Activated naive CD4-positive, alpha-beta T cell treated with anti-CD3 and anti-CD28 coated beads, Interleukin-2, amount 10 ng/mL, durations not matched to agents 7 days and 5 days (primary cell): ENCODE measurements around the gene VCP.
A peak's percentile ranks its signal among the peaks of the same experiment; 100 is the strongest.

Experiments
- CTCF ChIA-PET: fragments of 350-600 bp; sonication (Branson Sonifier 250); formaldehyde crosslinking; loops from one replicate; lab custom pipeline; 2021; ENCODE audit warnings: antibody characterized with exemption; lab: Charles Lee
- DNase-seq: peaks from one replicate; pipeline ENCODE4 v3.0.0-alpha.2; 2020
- H3K27ac Mint-ChIP-seq: one replicate; pipeline ENCODE4 v1.8.0; 2021; ENCODE audit warnings: mild to moderate bottlenecking, moderate library complexity, mixed read lengths
- H3K27me3 Mint-ChIP-seq: one replicate; pipeline ENCODE4 v1.8.0; 2021; ENCODE audit warnings: mild to moderate bottlenecking, mixed read lengths
- H3K36me3 Mint-ChIP-seq: one replicate; pipeline ENCODE4 v1.8.0; 2021; ENCODE audit warnings: mixed read lengths
- H3K4me1 Mint-ChIP-seq: one replicate; pipeline ENCODE4 v1.8.0; 2021; ENCODE audit warnings: mixed read lengths
- H3K4me3 Mint-ChIP-seq: one replicate; pipeline ENCODE4 v1.8.0; 2021; ENCODE audit warnings: mild to moderate bottlenecking, moderate library complexity, mixed read lengths
- H3K9me3 Mint-ChIP-seq: one replicate; pipeline ENCODE4 v1.8.0; 2021; ENCODE audit warnings: mixed read lengths

Gene VCP

DNA sequence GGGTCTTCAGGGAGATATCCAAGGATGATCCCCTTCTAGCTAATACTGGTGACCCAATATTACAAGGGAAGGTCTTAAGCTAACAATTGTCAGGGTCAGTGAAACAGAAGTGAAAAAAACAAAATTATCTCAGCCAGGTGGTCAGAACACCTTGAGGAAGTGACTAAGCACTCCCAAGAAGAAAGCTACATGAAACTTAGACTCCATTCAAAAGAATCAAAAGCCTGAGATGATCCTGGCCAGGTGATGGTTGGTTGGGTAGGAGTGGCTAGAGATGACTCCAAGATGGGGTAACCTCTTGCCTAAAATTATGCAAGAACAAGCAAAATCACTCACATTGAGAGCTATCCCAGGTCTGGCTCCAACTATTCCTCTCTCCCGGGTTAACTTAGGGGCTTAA, 5.4 kb downstream of the VCP start:
- Mint-ChIP-seq H3K4me3 (no peak overlapping the region), H3K4me1 (peaks cover 37% of the 10 kb centered on the region), H3K9me3 (no peaks in the 10 kb centered on the region), H3K27me3 (no peaks in the 10 kb centered on the region), H3K36me3 (peaks cover 70% of the 10 kb centered on the region), H3K27ac (no peak overlapping the region)
- CTCF ChIA-PET: no interaction called here
- DNase-seq: no peak

DNA sequence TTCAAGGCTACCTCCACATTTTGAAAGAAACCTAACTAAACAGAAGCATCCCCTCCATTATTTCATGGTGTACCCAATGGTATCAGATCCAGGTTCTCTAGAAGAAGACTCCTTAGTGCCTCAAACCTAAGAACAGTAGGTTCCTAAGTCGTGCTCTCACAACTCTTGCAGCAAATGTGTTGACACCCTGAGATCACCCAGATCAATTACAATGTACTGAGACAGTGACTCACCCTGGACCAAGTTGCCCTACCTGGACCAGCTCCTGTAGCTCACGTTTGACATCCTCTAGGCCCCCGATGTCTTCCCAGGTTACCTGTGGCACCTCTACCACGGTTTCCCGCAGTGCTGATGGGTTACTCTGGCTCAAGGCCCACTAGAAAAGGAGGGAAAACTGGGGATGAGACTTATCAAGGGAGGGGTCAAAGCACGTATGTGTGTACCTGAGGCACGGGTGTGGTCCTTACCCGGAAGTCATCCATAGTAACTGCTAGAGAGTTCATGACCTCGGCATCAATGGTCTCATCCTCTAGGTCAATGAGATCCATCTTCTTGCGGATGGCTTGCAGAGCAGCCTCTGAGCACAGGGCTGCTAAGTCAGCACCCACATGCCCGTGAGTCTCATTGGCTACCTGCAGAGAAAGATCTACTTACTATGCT, 11.7 kb downstream of the VCP start:
- Mint-ChIP-seq H3K27me3 (no peaks in the 10 kb centered on the region), H3K4me3 (no peak overlapping the region), H3K36me3 (peaks cover 81% of the 10 kb centered on the region), H3K4me1 (no peaks in the 10 kb centered on the region), H3K9me3 (no peaks in the 10 kb centered on the region), H3K27ac (no peak overlapping the region)
- DNase-seq: no peak
- CTCF ChIA-PET: interaction anchor here (1.0 to 1.6 kb wide), 2 partner anchors 9 to 161 kb away, joined by 3 to 4 read pairs; no protein-coding TSS in a partner anchor

DNA sequence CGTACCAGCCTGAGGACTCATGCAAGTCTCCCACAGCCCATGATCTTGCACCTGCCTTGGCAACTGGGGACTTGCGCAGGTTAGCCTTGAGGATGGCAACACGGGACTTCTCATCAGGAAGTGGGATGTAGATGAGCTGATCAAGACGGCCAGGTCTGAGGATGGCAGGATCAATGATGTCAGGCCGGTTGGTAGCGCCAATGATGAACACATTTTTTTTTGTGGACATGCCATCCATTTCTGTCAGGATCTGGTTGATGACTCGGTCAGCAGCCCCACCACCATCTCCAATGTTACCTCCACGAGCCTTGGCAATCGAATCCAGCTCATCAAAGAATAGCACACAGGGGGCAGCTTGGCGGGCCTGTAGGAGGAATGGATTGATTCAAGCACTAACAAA, 13.0 kb downstream of the VCP start:
- CTCF ChIA-PET: interaction anchor here (1.6 kb wide), 1 partner anchor 8 kb away, joined by 4 read pairs; no protein-coding TSS in a partner anchor
- no peak for DNase-seq
- Mint-ChIP-seq H3K36me3 (peaks cover 81% of the 10 kb centered on the region), H3K4me1 (no peaks in the 10 kb centered on the region), H3K27ac (peak overlapping the region; percentile 15), H3K9me3 (no peaks in the 10 kb centered on the region), H3K4me3 (no peak overlapping the region), H3K27me3 (no peaks in the 10 kb centered on the region)

DNA sequence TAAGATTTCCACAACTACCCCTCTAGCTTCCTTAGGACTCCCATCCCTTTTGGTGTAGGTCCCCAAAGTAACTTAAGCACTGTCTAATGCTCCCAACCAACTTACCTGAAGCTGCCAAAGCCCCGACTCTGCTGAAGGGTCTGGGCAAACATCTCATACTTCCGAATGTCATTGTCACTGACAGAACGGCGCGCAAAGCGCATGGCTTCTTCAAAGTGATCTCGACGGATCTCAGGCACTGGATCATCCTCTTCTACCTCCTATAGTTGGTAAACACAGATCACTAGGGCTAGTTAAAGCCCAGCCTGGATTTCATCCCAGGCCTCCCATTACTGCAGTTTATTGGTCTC, 15.2 kb downstream of the VCP start:
- no peaks in the 10 kb centered on the region for H3K27me3 Mint-ChIP-seq
- CTCF ChIA-PET: interaction anchor here (0.7 kb wide), 1 partner anchor 14 kb away, joined by 3 read pairs; no protein-coding TSS in a partner anchor
- H3K27ac Mint-ChIP-seq: no peak overlapping the region

DNA sequence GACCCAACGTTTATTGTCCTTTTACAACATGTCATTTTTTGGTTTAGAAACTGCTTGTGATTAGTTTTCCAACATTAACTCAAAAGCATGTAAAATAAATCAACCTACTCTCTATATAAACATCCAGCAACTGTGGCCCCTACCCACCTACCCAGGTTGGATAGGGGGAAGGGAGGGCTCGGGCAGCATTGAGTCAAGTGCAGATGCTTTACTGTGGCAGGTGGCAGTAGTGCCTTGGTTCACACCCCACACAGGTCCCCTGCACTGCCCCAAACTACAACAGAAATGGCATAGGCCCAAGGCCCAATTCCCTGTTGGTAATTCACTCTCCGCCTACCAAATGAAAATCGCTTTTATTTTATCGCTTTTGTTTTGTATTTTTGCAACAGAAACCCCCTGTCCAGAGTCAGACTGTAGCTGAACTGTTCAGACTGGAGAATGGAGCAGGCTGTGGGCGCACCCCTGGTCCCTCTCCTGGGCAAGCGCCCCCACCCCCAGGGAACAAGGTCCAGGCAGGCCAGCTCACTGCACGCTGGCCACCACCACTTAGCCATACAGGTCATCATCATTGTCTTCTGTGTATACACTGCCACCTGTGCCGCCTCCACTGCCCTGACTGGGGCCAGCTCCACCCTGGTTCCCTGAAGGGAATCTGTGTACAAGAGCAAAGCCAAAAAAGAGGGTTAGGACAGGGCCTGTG, 15.7 kb downstream of the VCP start:
- Mint-ChIP-seq H3K4me3 (no peak overlapping the region), H3K4me1 (no peaks in the 10 kb centered on the region), H3K27me3 (no peaks in the 10 kb centered on the region), H3K9me3 (no peaks in the 10 kb centered on the region), H3K36me3 (peaks cover 71% of the 10 kb centered on the region), H3K27ac (no peak overlapping the region)
- CTCF ChIA-PET: interaction anchor here (0.7 to 1.3 kb wide), 2 partner anchors 15 to 157 kb away, joined by 3 to 4 read pairs; no protein-coding TSS in a partner anchor
- DNase-seq: no peak

More for the DNA sequence above, 15.2 kb downstream of the VCP start:
- no peak overlapping the region for H3K4me3 Mint-ChIP-seq
- no peaks in the 10 kb centered on the region for H3K9me3 Mint-ChIP-seq
- DNase-seq: no peak
- no peaks in the 10 kb centered on the region for H3K4me1 Mint-ChIP-seq
- H3K36me3 Mint-ChIP-seq: peaks cover 75% of the 10 kb centered on the region

DNA sequence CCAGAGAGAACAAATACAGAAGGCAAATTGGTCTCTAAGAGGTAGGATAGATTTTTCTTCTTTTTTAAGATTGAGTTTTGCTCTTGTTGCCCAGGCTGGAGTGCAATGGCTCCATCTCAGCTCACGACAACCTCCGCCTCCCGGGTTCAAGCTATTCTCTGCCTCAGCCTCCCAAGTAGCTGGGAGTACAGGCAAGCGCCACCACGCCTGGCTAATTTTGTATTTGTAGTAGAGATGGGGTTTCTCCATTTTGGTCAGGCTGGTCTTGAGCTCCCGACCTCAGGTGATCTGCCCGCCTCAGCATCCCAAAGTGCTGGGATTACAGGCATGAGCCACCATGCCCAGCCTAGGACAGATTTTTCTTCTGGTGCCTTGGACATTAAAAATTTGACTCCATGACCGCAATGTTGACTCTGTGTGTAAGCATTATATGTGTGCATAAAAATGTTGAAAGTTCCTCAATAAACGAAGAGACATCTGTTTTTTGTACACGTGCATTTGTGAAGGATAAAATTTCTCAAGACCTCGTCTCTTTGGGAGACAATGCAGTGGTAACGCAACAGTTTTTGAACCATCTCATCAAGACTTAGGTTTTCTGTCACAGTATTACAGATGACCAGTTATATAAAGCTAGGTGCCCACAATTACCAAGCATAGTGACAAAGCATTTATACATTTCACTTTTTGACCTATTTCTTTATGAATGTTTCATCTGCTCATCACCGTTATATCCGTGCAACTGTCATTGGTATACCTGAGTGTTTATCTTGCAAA, 17.4 kb downstream of the VCP start:
- peaks cover 61% of the 10 kb centered on the region for H3K36me3 Mint-ChIP-seq
- no peaks in the 10 kb centered on the region for H3K27me3 Mint-ChIP-seq
- no peaks in the 10 kb centered on the region for H3K9me3 Mint-ChIP-seq
- no peaks in the 10 kb centered on the region for H3K4me1 Mint-ChIP-seq
- DNase-seq: no peak
- H3K4me3 Mint-ChIP-seq: no peak overlapping the region
- CTCF ChIA-PET: interaction anchor here (0.6 kb wide), 1 partner anchor 27 kb away, joined by 3 read pairs; no protein-coding TSS in a partner anchor
- H3K27ac Mint-ChIP-seq: peak overlapping the region; percentile 55

DNA sequence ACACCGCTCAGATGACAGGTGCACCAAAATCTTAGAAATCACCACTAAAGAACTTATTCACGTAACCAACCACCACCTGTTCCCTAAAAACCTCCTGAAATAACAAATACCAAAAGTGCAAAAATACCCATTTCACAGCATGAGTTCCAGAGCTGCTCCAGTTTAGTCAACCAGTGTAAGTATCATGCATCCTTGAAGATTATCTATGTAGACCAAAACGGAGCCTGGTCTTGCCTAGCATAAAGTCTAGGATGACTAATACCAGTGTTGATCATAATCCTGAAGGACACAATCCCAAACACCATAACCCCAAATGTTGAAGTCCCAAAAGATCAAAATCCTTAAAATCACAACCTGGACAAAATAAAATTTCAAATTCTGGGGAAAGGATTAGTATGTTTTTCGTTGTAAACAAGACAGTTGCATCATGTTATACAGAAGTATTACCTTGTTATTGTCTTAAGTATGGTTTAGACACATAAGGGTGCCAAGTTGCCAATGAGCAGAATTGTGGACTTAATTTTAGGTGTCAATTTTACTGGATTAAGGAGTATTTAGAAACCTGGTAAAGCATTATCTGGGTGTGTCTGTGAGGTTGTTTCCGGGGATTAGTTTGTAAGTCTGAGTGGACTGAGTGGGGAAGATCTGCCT, 18.1 kb downstream of the VCP start:
- H3K27ac Mint-ChIP-seq: no peak overlapping the region
- CTCF ChIA-PET: interaction anchor here (1.1 kb wide), 1 partner anchor 155 kb away, joined by 3 read pairs; no protein-coding TSS in a partner anchor
- H3K4me3 Mint-ChIP-seq: no peak overlapping the region
- no peak for DNase-seq
- peaks cover 53% of the 10 kb centered on the region for H3K36me3 Mint-ChIP-seq
- H3K27me3 Mint-ChIP-seq: no peaks in the 10 kb centered on the region
- no peaks in the 10 kb centered on the region for H3K9me3 Mint-ChIP-seq
- no peaks in the 10 kb centered on the region for H3K4me1 Mint-ChIP-seq

DNA sequence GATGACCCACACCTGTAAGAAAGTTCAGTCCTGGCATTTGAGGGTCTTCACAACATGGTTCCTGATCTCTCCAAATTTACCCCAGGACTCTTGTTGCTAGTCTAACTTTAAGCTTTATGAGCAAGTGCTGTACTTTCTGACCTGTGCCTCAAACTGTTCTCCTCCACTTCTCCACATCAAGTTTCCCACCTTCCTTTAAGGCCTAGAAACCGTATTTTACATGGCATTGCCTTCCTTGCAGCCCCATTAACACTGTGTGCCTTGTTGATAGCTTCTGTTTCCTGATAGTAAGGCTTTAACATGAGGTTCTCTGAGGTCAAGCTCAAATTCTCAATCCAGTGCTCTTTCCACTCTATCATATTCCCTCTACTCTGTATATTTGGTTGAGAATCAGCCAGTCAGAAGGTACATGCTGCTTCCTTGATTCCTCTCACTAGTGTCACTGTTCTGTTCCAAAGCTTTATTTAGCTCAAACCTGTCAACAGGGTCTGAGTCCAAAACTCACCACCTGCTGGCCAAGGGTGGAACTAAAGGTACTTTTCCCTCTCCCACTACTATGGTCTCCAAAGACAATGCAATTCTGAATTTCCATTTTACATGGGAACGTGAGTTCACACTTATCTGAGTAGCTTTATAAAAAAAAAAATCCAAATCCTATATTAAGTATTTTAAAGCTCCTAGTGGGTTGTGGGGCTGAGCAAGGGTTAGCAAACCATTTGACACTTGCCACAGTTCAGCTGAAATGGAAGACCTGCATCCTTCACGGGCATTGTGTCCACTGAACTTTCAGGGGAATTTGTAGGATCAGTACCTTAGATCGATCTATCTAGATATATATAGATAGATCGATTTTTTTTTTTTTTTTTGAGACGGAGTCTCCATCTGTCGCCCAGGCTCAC, 21.1 kb downstream of the VCP start:
- CTCF ChIA-PET: interaction anchor here (0.7 to 3.3 kb wide), 30 partner anchors 8 to 292 kb away, joined by 3 to 71 read pairs (median 5); no protein-coding TSS in a partner anchor
- H3K36me3 Mint-ChIP-seq: peaks cover 38% of the 10 kb centered on the region
- peak; percentile 72 for DNase-seq
- no peaks in the 10 kb centered on the region for H3K27me3 Mint-ChIP-seq
- no peaks in the 10 kb centered on the region for H3K4me1 Mint-ChIP-seq
- no peak overlapping the region for H3K4me3 Mint-ChIP-seq
- no peak overlapping the region for H3K27ac Mint-ChIP-seq
- no peaks in the 10 kb centered on the region for H3K9me3 Mint-ChIP-seq

DNA sequence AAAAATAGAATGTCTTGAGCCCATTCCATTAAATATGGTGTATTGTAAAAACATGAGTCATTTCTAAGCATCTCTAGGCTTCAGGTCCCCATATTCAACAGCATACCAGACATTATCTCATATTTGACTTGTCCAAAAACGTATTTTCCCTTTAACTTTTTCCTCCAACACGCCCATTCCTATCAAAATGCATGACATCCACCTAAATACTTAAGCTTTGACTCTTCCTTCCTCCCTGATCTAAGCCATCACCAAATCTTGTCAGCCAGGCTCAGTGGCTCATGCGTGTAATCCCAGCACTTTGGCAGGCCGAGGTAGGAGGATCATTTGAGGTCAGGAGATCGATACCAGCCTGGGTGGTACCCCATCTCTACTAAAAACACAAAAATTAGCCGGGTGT, 23.9 kb downstream of the VCP start:
- H3K27ac Mint-ChIP-seq: no peak overlapping the region
- no peaks in the 10 kb centered on the region for H3K4me1 Mint-ChIP-seq
- DNase-seq: no peak
- H3K9me3 Mint-ChIP-seq: no peaks in the 10 kb centered on the region
- H3K27me3 Mint-ChIP-seq: no peaks in the 10 kb centered on the region
- CTCF ChIA-PET: no interaction called here
- no peak overlapping the region for H3K4me3 Mint-ChIP-seq
- H3K36me3 Mint-ChIP-seq: peaks cover 22% of the 10 kb centered on the region

DNA sequence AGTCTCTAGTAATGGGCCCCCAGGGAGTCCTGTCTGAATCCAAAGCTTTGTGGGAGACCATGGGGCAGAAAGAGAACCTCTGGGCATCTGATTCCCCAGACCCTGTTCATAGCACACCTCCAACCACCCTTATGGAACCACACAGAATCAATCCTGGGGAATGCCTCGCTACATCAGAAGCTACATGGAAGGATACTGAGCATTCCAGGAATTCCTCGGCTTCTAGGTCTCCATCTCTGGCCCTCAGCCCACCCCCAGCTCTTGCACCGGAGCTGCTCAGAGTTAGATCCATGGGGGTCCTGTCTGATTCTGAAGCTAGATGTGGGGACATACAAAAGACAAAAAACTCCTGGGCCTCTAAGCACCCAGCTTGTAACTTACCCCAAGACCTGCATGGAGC, 28.4 kb downstream of the VCP start:
- no peaks in the 10 kb centered on the region for H3K4me1 Mint-ChIP-seq
- peaks cover 12% of the 10 kb centered on the region for H3K36me3 Mint-ChIP-seq
- DNase-seq: no peak
- no peaks in the 10 kb centered on the region for H3K27me3 Mint-ChIP-seq
- no peak overlapping the region for H3K4me3 Mint-ChIP-seq
- H3K9me3 Mint-ChIP-seq: no peaks in the 10 kb centered on the region
- H3K27ac Mint-ChIP-seq: no peak overlapping the region
- CTCF ChIA-PET: interaction anchor here (1.4 to 1.9 kb wide), 4 partner anchors 8 to 284 kb away, joined by 3 to 8 read pairs (median 4); no protein-coding TSS in a partner anchor

DNA sequence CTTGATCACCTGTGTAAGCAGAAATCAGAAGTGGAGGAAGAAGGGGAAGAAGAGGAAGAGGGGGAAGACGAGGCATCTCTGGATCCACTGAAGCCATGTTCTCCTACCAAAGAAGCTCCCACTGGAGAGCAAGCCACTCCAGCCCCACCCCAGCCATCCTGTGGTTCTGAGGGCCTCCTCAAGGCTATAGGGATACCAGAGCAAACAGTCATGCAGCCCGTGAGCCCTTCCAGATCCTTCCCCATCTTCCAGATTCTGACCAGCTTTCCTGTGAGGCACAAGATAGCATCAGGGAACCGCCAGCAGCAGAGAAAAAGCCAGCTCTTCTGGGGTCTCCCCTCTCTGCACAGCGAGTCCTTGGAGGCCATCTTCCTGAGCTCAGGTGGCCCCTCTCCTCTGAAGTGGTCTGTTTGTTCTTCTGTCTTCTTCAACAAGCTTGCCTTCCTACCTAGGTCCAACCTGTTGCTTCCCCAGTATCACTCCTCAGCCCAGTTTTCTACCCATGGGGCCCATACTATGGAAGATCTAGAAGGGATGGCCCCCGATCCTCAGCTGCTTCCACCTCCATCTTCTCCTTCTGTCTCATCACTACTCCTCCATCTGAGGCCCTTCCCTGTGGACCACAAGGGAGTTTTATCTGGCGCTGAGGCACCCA, 29.4 kb downstream of the VCP start:
- Mint-ChIP-seq H3K27me3 (no peaks in the 10 kb centered on the region), H3K9me3 (no peaks in the 10 kb centered on the region), H3K36me3 (peaks cover 5% of the 10 kb centered on the region), H3K4me1 (no peaks in the 10 kb centered on the region), H3K27ac (peak overlapping the region; percentile 9), H3K4me3 (no peak overlapping the region)
- CTCF ChIA-PET: interaction anchor here (1.3 to 1.9 kb wide), 5 partner anchors 7 to 283 kb away, joined by 3 to 8 read pairs (median 3); no protein-coding TSS in a partner anchor
- DNase-seq: no peak

DNA sequence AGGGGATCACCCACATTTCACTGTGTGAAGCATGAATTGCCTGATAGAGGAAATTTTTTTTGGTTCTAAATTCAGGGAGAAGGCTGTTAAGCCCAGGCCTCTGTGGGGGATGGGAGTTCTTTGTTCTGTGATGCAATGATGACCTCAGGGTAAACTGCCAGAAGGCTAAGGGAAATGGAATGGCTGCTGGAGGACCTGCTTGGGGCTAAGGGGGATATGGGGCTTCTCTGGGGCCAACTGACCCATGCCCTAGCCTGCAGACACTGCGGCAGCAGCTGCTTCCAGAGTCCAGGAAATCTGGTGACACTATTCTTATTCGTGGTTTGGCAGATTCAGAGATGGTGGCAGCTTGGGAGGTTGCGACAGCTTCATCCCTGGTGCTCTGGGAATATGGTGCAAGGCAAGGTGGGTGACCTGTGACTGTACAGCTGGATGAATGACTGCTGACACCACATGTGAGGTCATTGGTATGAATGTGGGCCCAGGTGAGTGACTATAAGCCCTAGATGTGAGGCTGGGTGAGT, 30.3 kb downstream of the VCP start:
- no peak overlapping the region for H3K4me3 Mint-ChIP-seq
- no peaks in the 10 kb centered on the region for H3K9me3 Mint-ChIP-seq
- no peaks in the 10 kb centered on the region for H3K27me3 Mint-ChIP-seq
- H3K4me1 Mint-ChIP-seq: no peaks in the 10 kb centered on the region
- H3K27ac Mint-ChIP-seq: peak overlapping the region; percentile 58
- peaks cover 5% of the 10 kb centered on the region for H3K36me3 Mint-ChIP-seq
- CTCF ChIA-PET: interaction anchor here (0.7 to 1.9 kb wide), 4 partner anchors 9 to 143 kb away, joined by 3 to 5 read pairs (median 3); no protein-coding TSS in a partner anchor
- no peak for DNase-seq
